K562 (cell line): Measurements from ENCODE around the gene ARL4D. TPM values are rescaled to one million over a fixed set of nuclear protein-coding genes. Genes with fewer than 3 reads are reported as not detected.

ENCODE experiments used
- ARHGAP35 ChIP-seq: fragments of 450-650 bp; IDR thresholded peaks from 2 replicates; pipeline ENCODE4 v1.6.1; 2018; ENCODE audit not compliant: partially characterized antibody
- ARID3B ChIP-seq: fragments of 250-450 bp; sonication (Bioruptor Pico); IDR thresholded peaks from 2 replicates; pipeline ENCODE4 v1.4.0; 2020; ENCODE audit warnings: borderline replicate concordance
- ATF2 ChIP-seq: sonication (generic); formaldehyde crosslinking; IDR thresholded peaks from 2 replicates; pipeline ENCODE4 v1.8.1; 2022; ENCODE audit warnings: missing genetic modification reagents
- BCOR ChIP-seq: fragments of 450-650 bp; IDR thresholded peaks from 2 replicates; pipeline ENCODE4 v1.6.1; 2016
- BMI1 ChIP-seq: fragments of 150-350 bp; IDR thresholded peaks from 2 replicates; pipeline ENCODE4 v1.6.1; 2014; ENCODE audit warnings: low read length
- CBFA2T3 ChIP-seq: fragments of 450-650 bp; IDR thresholded peaks from 2 replicates; pipeline ENCODE4 v1.6.1; 2017
- CBX2 ChIP-seq: fragments of 200-600 bp; sonication (generic); IDR thresholded peaks from one replicate; pipeline ENCODE4 v1.6.1; 2012; ENCODE audit warnings: mild to moderate bottlenecking, low read length, inconsistent platforms; ENCODE audit not compliant: insufficient read depth, poor library complexity, severe bottlenecking
- CBX3 ChIP-seq, 2 experiments: IDR thresholded peaks; 1 replicate in 1 of 2; 2 replicates in 1 of 2; pipeline ENCODE4 v1.6.1; 2012; ENCODE audit warnings: inconsistent platforms in 2 of 2, low read length in 2 of 2, borderline replicate concordance in 1 of 2, control low read depth in 1 of 2
- E2F8 ChIP-seq: fragments of 450-650 bp; IDR thresholded peaks from 2 replicates; pipeline ENCODE4 v1.7.1; 2018; ENCODE audit warnings: mild to moderate bottlenecking, low read depth; ENCODE audit not compliant: partially characterized antibody
- ELF4 ChIP-seq: fragments of 450-650 bp; formaldehyde crosslinking; IDR thresholded peaks from 2 replicates; pipeline ENCODE4 v1.4.0; 2022; ENCODE audit warnings: missing genetic modification characterization
- FOXA3 ChIP-seq, 2 experiments: fragments of 450-650 bp in 1 of 2; sonication (generic) in 1 of 2; formaldehyde crosslinking; IDR thresholded peaks in 1 of 2; conservative IDR thresholded peaks in 1 of 2; 2 replicates each; pipeline versions ENCODE4 v1.4.0 to v1.8.0; 2020 to 2022; ENCODE audit warnings: mild to moderate bottlenecking in 2 of 2, missing genetic modification reagents in 1 of 2
- FOXK1 ChIP-seq: sonication (generic); formaldehyde crosslinking; IDR thresholded peaks from 2 replicates; pipeline ENCODE4 v1.8.0; 2022; ENCODE audit warnings: missing genetic modification reagents, mild to moderate bottlenecking, borderline replicate concordance
- GTF2F1 ChIP-seq: IDR thresholded peaks from 2 replicates; pipeline ENCODE4 v1.6.1; 2011; ENCODE audit warnings: low read depth, low read length, improper control_type of control experiment
- HDAC8 ChIP-seq: fragments of 450-650 bp; IDR thresholded peaks from 2 replicates; pipeline ENCODE4 v1.6.1; 2016; ENCODE audit warnings: mild to moderate bottlenecking, missing genetic modification characterization, moderate library complexity, missing compliant biosample characterization
- HNRNPK ChIP-seq: fragments of 200-400 bp; formaldehyde crosslinking; IDR thresholded peaks from one replicate; pipeline ENCODE4 v1.6.1; 2018; ENCODE audit warnings: mild to moderate bottlenecking, low read depth, low read length; ENCODE audit not compliant: poor library complexity, severe bottlenecking
- ILF3 ChIP-seq: fragments of 450-650 bp; IDR thresholded peaks from 2 replicates; pipeline ENCODE4 v1.6.1; 2018; ENCODE audit warnings: antibody characterized with exemption, mild to moderate bottlenecking, moderate library complexity, borderline replicate concordance
- NFIC ChIP-seq: fragments of 450-650 bp; IDR thresholded peaks from 2 replicates; pipeline ENCODE4 v1.6.1; 2017; ENCODE audit warnings: mild to moderate bottlenecking, inconsistent platforms
- OTX1 ChIP-seq: fragments of 450-650 bp; formaldehyde crosslinking; IDR thresholded peaks from 2 replicates; pipeline ENCODE4 v1.4.0; 2022; ENCODE audit warnings: mild to moderate bottlenecking
- PHF20 ChIP-seq: fragments of 450-650 bp; IDR thresholded peaks from 2 replicates; pipeline ENCODE4 v1.6.1; 2018; ENCODE audit not compliant: partially characterized antibody
- PKNOX1 ChIP-seq: fragments of 450-650 bp; IDR thresholded peaks from 2 replicates; pipeline ENCODE4 v1.6.1; 2016
- RFX5 ChIP-seq: IDR thresholded peaks from 2 replicates; pipeline ENCODE4 v1.6.1; 2011; ENCODE audit warnings: low read depth, mild to moderate bottlenecking, improper control_type of control experiment, low read length
- SIN3B ChIP-seq: fragments of 450-650 bp; IDR thresholded peaks from 2 replicates; pipeline ENCODE4 v1.6.1; 2017; ENCODE audit warnings: low read depth, mild to moderate bottlenecking, moderate library complexity
- ZBTB43 ChIP-seq: sonication (generic); formaldehyde crosslinking; IDR thresholded peaks from 2 replicates; pipeline ENCODE4 v1.8.0; 2023; ENCODE audit warnings: mild to moderate bottlenecking, missing genetic modification reagents
- polyA plus RNA-seq, 8 experiments: library from polyadenylated mRNA; depleted of rRNA in 4 of 8; stranded (reverse) in 5 of 8; unstranded in 3 of 8; fragments of >200 nt; fragmentation: Nextera tagmentation in 2 of 8; fragmentation: Illumina TruSeq in 1 of 8; extraction: Ambion mirVana in 2 of 8; extraction: Trizol in 1 of 8; gene quantifications; 2 replicates each; pipeline versions ENCODE4 v1.2.1 to v1.2.3, GENCODE V29; 2011 to 2014; ENCODE audit warnings: inconsistent platforms in 1 of 8, missing spikeins in 1 of 8
- total RNA-seq, 7 experiments: library from RNA; depleted of rRNA in 6 of 7; stranded (reverse); fragments of >200 nt in 6 of 7; fragmentation: Illumina TruSeq in 2 of 7; extraction: Trizol in 2 of 7; gene quantifications; 2 replicates each; pipeline versions ENCODE4 v1.2.1 to v1.2.3, GENCODE V29; 2011 to 2021; ENCODE audit warnings: low replicate concordance in 1 of 7

Gene ARL4D
- total and polyA plus RNA-seq, 9 of the 15 experiments (the other 6 are each of a cell fraction or from before 2014, with no cell fraction given), result 0.07 to 0.53 (median 0.28) TPM; not detected in 1

- TF ChIP-seq ILF3 (no peak), RFX5 (no peak), NFIC (peak; percentile 83), ZBTB43 (no peak), OTX1 (CRISPR knock-in tag) (no peak), FOXA3 (CRISPR knock-in tag; conservative IDR thresholded peaks at IDR 0.05 in 1 of 2, IDR thresholded peaks at IDR 0.05 in 1 of 2) (no peak), BMI1 (no peak), E2F8 (no peak), CBX2 (no peak), ELF4 (CRISPR knock-in tag) (0 out of 2 replicates have a peak, but pooled peaks have one; percentile 52), GTF2F1 (no peak), FOXK1 (CRISPR knock-in tag) (no peak), ARID3B (CRISPR knock-in tag) (no peak), ATF2 (no peak), PKNOX1 (no peak), SIN3B (no peak), HDAC8 (tag) (no peak), BCOR (peak; percentile 55; the same call in 1 of the 2 replicates), ARHGAP35 (no peak), PHF20 (no peak), CBFA2T3 (peak; percentile 97), CBX3 (IDR thresholded peaks at IDR 0.05; ENCODE audit: borderline replicate concordance in 1 of 2, low read length in 2 of 2) (no peak), HNRNPK (no peak)
These were observed 5.1 kb downstream of the ARL4D start (continued) for GRCh38 chr17:43403846-43404245.
